HCT116 (cell line): ENCODE data around the gene GLO1. TPM values are rescaled to one million over a fixed set of nuclear protein-coding genes. Genes with fewer than 3 reads are reported as not detected.

Source experiments
- ATAC-seq: fragments of 200-7000 bp; cut with Tn5 transposase; 2 replicates; pipeline ENCODE4 v1.9.1; 2020; ENCODE audit warnings: mild to moderate bottlenecking, moderate library complexity
- BruUV-seq: library from RNA; stranded (reverse); fragments of 400-500 nt; replicated peaks from 2 replicates; lab custom pipeline; 2021; lab: Mats Ljungman, UMichigan
- CTCF ChIA-PET: fragments of 300-600 bp; sonication (Branson Sonifier 250); formaldehyde crosslinking; loops from one replicate; lab custom pipeline; 2021; ENCODE audit warnings: antibody characterized with exemption; lab: Charles Lee
- POLR2A ChIA-PET: fragments of 300-600, 350-600 bp; sonication (Branson Sonifier 250); formaldehyde crosslinking; loops from one replicate; lab custom pipeline; 2021; ENCODE audit warnings: antibody characterized with exemption; lab: Charles Lee
- RAD21 ChIA-PET, 2 experiments: fragments of 300-600 bp; sonication (Branson Sonifier 250); formaldehyde crosslinking; loops; one replicate each; lab custom pipeline; 2023; ENCODE audit warnings: low total read pairs in 2 of 2; ENCODE audit not compliant: uncharacterized antibody in 2 of 2, unreplicated experiment in 2 of 2, low non-redundant PET in 1 of 2; lab: Charles Lee
- DNase-seq: peaks from one replicate; pipeline ENCODE4 v3.0.0-alpha.2; 2010; ENCODE audit warnings: low read depth, low spot score
- H2AFZ ChIP-seq: fragments of 200-600 bp; shearing (Covaris generic), sonication (generic); 2 replicates; pipeline ENCODE4 v1.6.1; 2017; ENCODE audit warnings: low read depth, mixed run types, mixed read lengths, antibody characterized with exemption, low read length; ENCODE audit not compliant: poor library complexity, severe bottlenecking
- H3K27ac ChIP-seq: 2 replicates; pipeline ENCODE4 v1.5.1; 2012; ENCODE audit warnings: low read depth, low read length
- H3K27me3 ChIP-seq: fragments of 200-600 bp; sonication (generic); 2 replicates; pipeline ENCODE4 v1.6.1; 2016; ENCODE audit warnings: mixed run types, low read length, mixed read lengths; ENCODE audit not compliant: insufficient read depth
- H3K36me3 ChIP-seq, 2 experiments: fragments of 200-500 bp in 1 of 2; fragments of 200-600 bp in 1 of 2; sonication (Bioruptor generic) in 1 of 2; sonication (generic) in 1 of 2; 2 replicates each; pipeline versions ENCODE4 v1.5.1 to v1.6.1; 2014 to 2016; ENCODE audit warnings: low read length in 2 of 2, inconsistent platforms in 1 of 2, mixed read lengths in 1 of 2, mixed run types in 1 of 2; ENCODE audit not compliant: insufficient read depth in 2 of 2, control insufficient read depth in 1 of 2
- H3K4me1 ChIP-seq, 2 experiments: fragments of 200-600 bp in 1 of 2; sonication (generic) in 1 of 2; 2 replicates each; pipeline versions ENCODE4 v1.5.1 to v1.6.1; 2012 to 2017; ENCODE audit warnings: low read length in 2 of 2, inconsistent platforms in 1 of 2, mild to moderate bottlenecking in 1 of 2, mixed read lengths in 1 of 2, mixed run types in 1 of 2, moderate library complexity in 1 of 2; ENCODE audit not compliant: insufficient read depth in 2 of 2, control insufficient read depth in 1 of 2
- H3K4me2 ChIP-seq: fragments of 200-600 bp; sonication (generic); 2 replicates; pipeline ENCODE4 v1.6.1; 2017; ENCODE audit warnings: mixed run types, low read length, mixed read lengths
- H3K4me3 ChIP-seq, 2 experiments: fragments of 200-600 bp in 1 of 2; sonication (generic) in 1 of 2; replicated peaks in 1 of 2; 2 replicates each; pipeline ENCODE4 v1.5.1; 2011 to 2016; ENCODE audit warnings: low read length in 2 of 2, control low read depth in 1 of 2, low read depth in 1 of 2, mild to moderate bottlenecking in 1 of 2, mixed read lengths in 1 of 2, mixed run types in 1 of 2
- H3K79me2 ChIP-seq: fragments of 200-600 bp; sonication (generic); 2 replicates; pipeline ENCODE4 v1.6.1; 2017; ENCODE audit warnings: mild to moderate bottlenecking, mixed run types, low read length, moderate library complexity, mixed read lengths; ENCODE audit not compliant: insufficient read depth
- H3K9ac ChIP-seq: fragments of 200-600 bp; sonication (generic); 2 replicates; pipeline ENCODE4 v1.6.1; 2016; ENCODE audit warnings: low read length, mixed read lengths
- H3K9me2 ChIP-seq: fragments of 200-600 bp; sonication (generic), shearing (Covaris generic); 2 replicates; pipeline ENCODE4 v1.6.1; 2017; ENCODE audit warnings: mixed run types, mild to moderate bottlenecking, moderate library complexity; ENCODE audit not compliant: insufficient read depth
- H3K9me3 ChIP-seq, 2 experiments: fragments of 200-500 bp in 1 of 2; fragments of 200-600 bp in 1 of 2; sonication (Bioruptor generic) in 1 of 2; sonication (generic) in 1 of 2; 2 replicates each; pipeline ENCODE4 v1.6.1; 2014 to 2017; ENCODE audit warnings: low read length in 2 of 2, mixed read lengths in 2 of 2, inconsistent platforms in 1 of 2, low read depth in 1 of 2, mild to moderate bottlenecking in 1 of 2, mixed run types in 1 of 2, moderate library complexity in 1 of 2; ENCODE audit not compliant: control insufficient read depth in 1 of 2, insufficient read depth in 1 of 2
- H4K20me1 ChIP-seq: fragments of 200-600 bp; sonication (generic), shearing (Covaris generic); 2 replicates; pipeline ENCODE4 v1.6.1; 2017; ENCODE audit warnings: mixed run types, mild to moderate bottlenecking, moderate library complexity; ENCODE audit not compliant: insufficient read depth
- ATF3 ChIP-seq: IDR thresholded peaks from 2 replicates; pipeline ENCODE4 v1.6.1; 2012
- CBX3 ChIP-seq: IDR thresholded peaks from 2 replicates; pipeline ENCODE4 v1.6.1; 2012; ENCODE audit warnings: low read depth
- CEBPB ChIP-seq: IDR thresholded peaks from 2 replicates; pipeline ENCODE4 v1.6.1; 2012; ENCODE audit warnings: low read depth
- CTCF ChIP-seq, 3 experiments: fragments of 200-600 bp in 1 of 3; sonication (generic) in 1 of 3; IDR thresholded peaks in 2 of 3; conservative IDR thresholded peaks in 1 of 3; 2 replicates each; pipeline ENCODE4 v1.5.1; 2012 to 2017; ENCODE audit warnings: low read depth in 2 of 3, low read length in 2 of 3, antibody characterized with exemption in 1 of 3, borderline replicate concordance in 1 of 3, control low read depth in 1 of 3, mild to moderate bottlenecking in 1 of 3, mixed read lengths in 1 of 3, mixed run types in 1 of 3, moderate library complexity in 1 of 3; ENCODE audit not compliant: insufficient read depth in 1 of 3
- EGR1 ChIP-seq: IDR thresholded peaks from 2 replicates; pipeline ENCODE4 v1.6.1; 2012; ENCODE audit warnings: low read depth
- ELF1 ChIP-seq: IDR thresholded peaks from 2 replicates; pipeline ENCODE4 v1.6.1; 2012; ENCODE audit warnings: low read depth, borderline replicate concordance
- EZH2 ChIP-seq: fragments of 200-600 bp; sonication (generic); IDR thresholded peaks from 2 replicates; pipeline ENCODE4 v1.6.1; 2017; ENCODE audit warnings: antibody characterized with exemption, mixed run types
- EZH2phosphoT487 ChIP-seq: fragments of 200-600 bp; IDR thresholded peaks from 2 replicates; pipeline ENCODE4 v1.6.1; 2018; ENCODE audit warnings: antibody characterized with exemption, borderline replicate concordance
- FOSL1 ChIP-seq: IDR thresholded peaks from 2 replicates; pipeline ENCODE4 v1.6.1; 2012; ENCODE audit warnings: low read depth
- JUND ChIP-seq: IDR thresholded peaks from 2 replicates; pipeline ENCODE4 v1.6.1; 2012
- MAX ChIP-seq: IDR thresholded peaks from 2 replicates; pipeline ENCODE4 v1.6.1; 2012
- POLR2A ChIP-seq: IDR thresholded peaks from 2 replicates; pipeline ENCODE4 v1.7.0; 2011; ENCODE audit warnings: borderline replicate concordance; ENCODE audit not compliant: insufficient read depth, insufficient read length; ENCODE audit errors: extremely low read depth
- POLR2AphosphoS5 ChIP-seq: IDR thresholded peaks from 2 replicates; pipeline ENCODE4 v1.6.1; 2011; ENCODE audit warnings: mild to moderate bottlenecking, low read depth, low read length, moderate library complexity
- RAD21 ChIP-seq: IDR thresholded peaks from 2 replicates; pipeline ENCODE4 v1.6.1; 2012; ENCODE audit warnings: low read depth, mild to moderate bottlenecking
- REST ChIP-seq: IDR thresholded peaks from 2 replicates; pipeline ENCODE4 v1.6.1; 2012; ENCODE audit warnings: low read depth
- SRF ChIP-seq: IDR thresholded peaks from 2 replicates; pipeline ENCODE4 v1.6.1; 2012; ENCODE audit warnings: low read depth
- TCF7L2 ChIP-seq: IDR thresholded peaks from 2 replicates; pipeline ENCODE4 v1.7.0; 2011; ENCODE audit warnings: borderline replicate concordance, inconsistent platforms; ENCODE audit not compliant: insufficient read depth, insufficient read length; ENCODE audit errors: extremely low read depth
- YY1 ChIP-seq: IDR thresholded peaks from 2 replicates; pipeline ENCODE4 v1.6.1; 2011; ENCODE audit warnings: low read length, low read depth, moderate library complexity, mild to moderate bottlenecking; ENCODE audit not compliant: insufficient replicate concordance; ENCODE audit errors: extremely low read depth
- ZBTB33 ChIP-seq: IDR thresholded peaks from 2 replicates; pipeline ENCODE4 v1.6.1; 2011; ENCODE audit warnings: mild to moderate bottlenecking, low read length, moderate library complexity; ENCODE audit not compliant: insufficient replicate concordance; ENCODE audit errors: extremely low read depth
- ZNF274 ChIP-seq: fragments of 200-500 bp; sonication (Bioruptor generic); IDR thresholded peaks from 2 replicates; pipeline ENCODE4 v1.6.1; 2014; ENCODE audit warnings: mild to moderate bottlenecking, low read depth, low read length, inconsistent platforms
- intact Hi-C: fragments of 100-400 bp; cut with micrococcal nuclease; formaldehyde crosslinking; loops from 2 replicates; pipeline ENCODE4 v1.10.0; 2022
- total RNA-seq: library from RNA; stranded (reverse); gene quantifications from one replicate; pipeline ENCODE4 v1.2.1, GENCODE V29; 2021; ENCODE audit not compliant: unreplicated experiment

The GLO1 gene
- total RNA-seq, 1 experiment from 2014 or later, result 191 TPM

GRCh38 chr6:38687043-38687353 lies 15.9 kb downstream of the GLO1 start:
- H3K27me3 ChIP-seq, result no peaks in the 10 kb centered on the region
- no peaks in the 10 kb centered on the region for H3K9me2 ChIP-seq
- no peak overlapping the region for H3K4me3 ChIP-seq
- ChIA-PET POLR2A (no interaction called here), CTCF (no interaction called here), RAD21 (no interaction called here)
- peaks cover 14% of the 10 kb centered on the region; the same call in 1 of the 2 replicates for H4K20me1 ChIP-seq
- H3K36me3 ChIP-seq, result peaks cover 9 to 28% of the 10 kb centered on the region in 2 experiments
- H3K4me1 ChIP-seq, result no peaks in the 10 kb centered on the region
- DNase-seq, result no peak
- no peaks in the 10 kb centered on the region for H3K9me3 ChIP-seq
- intact Hi-C loops, result no loop called here
- ATAC-seq, result no peak
- no peak overlapping the region for H2AFZ ChIP-seq
- no peak overlapping the region for H3K9ac ChIP-seq
- H3K79me2 ChIP-seq, result peaks cover 78% of the 10 kb centered on the region
- BruUV-seq, result no TSS peak
- no peak for TF ChIP-seq JUND
- TF ChIP-seq YY1, result no peak
- no peak for TF ChIP-seq CEBPB
- no peak for TF ChIP-seq RAD21
- no peak for TF ChIP-seq CTCF (IDR thresholded peaks at IDR 0.05 in 2 of 3, conservative IDR thresholded peaks at IDR 0.05 in 1 of 3; ENCODE audit: borderline replicate concordance in 1 of 3, insufficient read depth in 1 of 3, low read depth in 2 of 3, low read length in 2 of 3)
- no peak for TF ChIP-seq EZH2phosphoT487
- no peak for TF ChIP-seq SRF
- no peak for TF ChIP-seq ATF3
- TF ChIP-seq POLR2AphosphoS5, result no peak
- no peak for TF ChIP-seq EZH2
- TF ChIP-seq POLR2A, result no peak
- TF ChIP-seq FOSL1, result no peak
- no peak for TF ChIP-seq TCF7L2
- TF ChIP-seq ZNF274, result no peak
- no peak for TF ChIP-seq ELF1
- no peak for TF ChIP-seq ZBTB33
- no peak for TF ChIP-seq EGR1
- TF ChIP-seq MAX, result no peak
- TF ChIP-seq REST, result no peak
- no peak for TF ChIP-seq CBX3
- H3K27ac ChIP-seq, result no peak overlapping the region
- H3K4me2 ChIP-seq, result no peak overlapping the region
